Caco-2 (cell line): ENCODE data around the gene RAD23A. TPM values are rescaled to one million over a fixed set of nuclear protein-coding genes. Genes with fewer than 3 reads are reported as not detected.

Source experiments
- BruUV-seq: library from RNA; stranded (reverse); fragments of 400-500 nt; replicated peaks from 2 replicates; lab custom pipeline; 2021; lab: Mats Ljungman, UMichigan
- CTCF ChIA-PET: fragments of 300-600 bp; sonication (Branson Sonifier 250); formaldehyde crosslinking; loops from one replicate; lab custom pipeline; 2022; ENCODE audit warnings: antibody characterized with exemption; lab: Charles Lee
- POLR2A ChIA-PET: fragments of 300-600 bp; sonication (Branson Sonifier 250); formaldehyde crosslinking; loops from one replicate; lab custom pipeline; 2022; ENCODE audit warnings: antibody characterized with exemption; lab: Charles Lee
- DNase-seq, 2 experiments: peaks; one replicate each; pipeline versions ENCODE4 v3.0.0 to v3.0.0-alpha.2; 2020 to 2022
- H3K27me3 ChIP-seq: replicated peaks from 2 replicates; pipeline ENCODE4 v1.6.0; 2011; ENCODE audit warnings: low read length; ENCODE audit not compliant: control insufficient read depth, insufficient read depth
- H3K36me3 ChIP-seq: 2 replicates; pipeline ENCODE4 v1.5.1; 2011; ENCODE audit warnings: low read length; ENCODE audit not compliant: control insufficient read depth, insufficient read depth
- H3K4me1 ChIP-seq: fragments of 250-450 bp; sonication (Bioruptor Pico); 2 replicates; pipeline ENCODE4 v1.5.1; 2020; ENCODE audit warnings: mild to moderate bottlenecking
- H3K4me3 ChIP-seq: 2 replicates; pipeline ENCODE4 v1.5.1; 2011; ENCODE audit warnings: low read depth, mild to moderate bottlenecking, control low read depth, low read length
- H3K9me3 ChIP-seq: fragments of 250-450 bp; sonication (Bioruptor Pico); 2 replicates; pipeline ENCODE4 v1.5.1; 2020; ENCODE audit warnings: mild to moderate bottlenecking, moderate library complexity
- H3K27ac Mint-ChIP-seq: one replicate; pipeline ENCODE4 v1.8.0; 2022; ENCODE audit warnings: mixed read lengths; ENCODE audit not compliant: unreplicated experiment
- H3K27me3 Mint-ChIP-seq: one replicate; pipeline ENCODE4 v1.8.0; 2022; ENCODE audit warnings: mixed read lengths; ENCODE audit not compliant: insufficient read depth, unreplicated experiment
- H3K36me3 Mint-ChIP-seq: one replicate; pipeline ENCODE4 v1.8.0; 2022; ENCODE audit warnings: mild to moderate bottlenecking, mixed read lengths; ENCODE audit not compliant: insufficient read depth, unreplicated experiment
- H3K4me1 Mint-ChIP-seq: one replicate; pipeline ENCODE4 v1.8.0; 2022; ENCODE audit warnings: low read depth, mixed read lengths; ENCODE audit not compliant: unreplicated experiment
- H3K4me3 Mint-ChIP-seq: one replicate; pipeline ENCODE4 v1.8.0; 2022; ENCODE audit warnings: mild to moderate bottlenecking, moderate library complexity, mixed read lengths; ENCODE audit not compliant: unreplicated experiment
- H3K9me3 Mint-ChIP-seq: one replicate; pipeline ENCODE4 v1.8.0; 2022; ENCODE audit warnings: mixed read lengths; ENCODE audit not compliant: unreplicated experiment
- CTCF ChIP-seq, 2 experiments: fragments of 200-600 bp in 1 of 2; IDR thresholded peaks; 1 replicate in 1 of 2; 2 replicates in 1 of 2; pipeline versions ENCODE4 v1.5.1 to v1.8.0; 2011 to 2022; ENCODE audit warnings: antibody characterized with exemption in 1 of 2, control low read depth in 1 of 2, inconsistent platforms in 1 of 2, low read depth in 1 of 2, low read length in 1 of 2, mild to moderate bottlenecking in 1 of 2, moderate library complexity in 1 of 2; ENCODE audit not compliant: insufficient read depth in 1 of 2, severe bottlenecking in 1 of 2, unreplicated experiment in 1 of 2
- intact Hi-C: fragments of 100-400 bp; cut with micrococcal nuclease; formaldehyde crosslinking; loops from one replicate; pipeline ENCODE4 v1.10.0; 2022; ENCODE audit not compliant: unreplicated experiment
- total RNA-seq: library from RNA; stranded (reverse); gene quantifications from 2 replicates; pipeline ENCODE4 v1.2.3, GENCODE V29; 2022

Gene RAD23A
- total RNA-seq, 1 experiment from 2014 or later: 102 TPM

- CTCF ChIA-PET: no interaction called here
- H3K4me1 ChIP-seq: no peaks in the 10 kb centered on the region
- H3K4me3 ChIP-seq: no peak overlapping the region
- H3K27me3 Mint-ChIP-seq: no peaks in the 10 kb centered on the region
- BruUV-seq: no TSS peak
- H3K27ac Mint-ChIP-seq: peak overlapping the region; percentile 74
- H3K4me3 Mint-ChIP-seq: peak overlapping the region; percentile 63
- intact Hi-C loops: no loop called here
- no peak for TF ChIP-seq CTCF (IDR thresholded peaks at IDR 0.05; ENCODE audit: insufficient read depth in 1 of 2, low read depth in 1 of 2, low read length in 1 of 2, severe bottlenecking in 1 of 2, unreplicated experiment in 1 of 2)
- no peaks in the 10 kb centered on the region for H3K27me3 ChIP-seq
- peaks cover 41% of the 10 kb centered on the region for H3K36me3 Mint-ChIP-seq
- H3K36me3 ChIP-seq: no peaks in the 10 kb centered on the region
- POLR2A ChIA-PET: no interaction called here
- no peaks in the 10 kb centered on the region for H3K9me3 ChIP-seq
- H3K9me3 Mint-ChIP-seq: no peaks in the 10 kb centered on the region
- no peaks in the 10 kb centered on the region for H3K4me1 Mint-ChIP-seq
- no peak for DNase-seq
These were observed 27.4 kb upstream of the RAD23A start for GRCh38 chr19:12918253-12918652.

GRCh38 chr19:12921047-12921446 lies 24.6 kb upstream of the RAD23A start:
- Mint-ChIP-seq H3K9me3 (no peaks in the 10 kb centered on the region), H3K4me1 (no peaks in the 10 kb centered on the region), H3K27ac (peak overlapping the region; percentile 74), H3K4me3 (peak overlapping the region; percentile 9), H3K27me3 (no peaks in the 10 kb centered on the region), H3K36me3 (peaks cover 69% of the 10 kb centered on the region)
- no peak overlapping the region for H3K4me3 ChIP-seq
- intact Hi-C loops: no loop called here
- no peak for TF ChIP-seq CTCF (IDR thresholded peaks at IDR 0.05; ENCODE audit: insufficient read depth in 1 of 2, low read depth in 1 of 2, low read length in 1 of 2, severe bottlenecking in 1 of 2, unreplicated experiment in 1 of 2)
- ChIA-PET POLR2A (interaction anchor here (1.6 kb wide), 1 partner anchor 12 kb away, joined by 9 read pairs; the partner anchor contains the start of gene FARSA), CTCF (no interaction called here)
- BruUV-seq: no TSS peak
- no peak for DNase-seq
- no peaks in the 10 kb centered on the region for H3K4me1 ChIP-seq
- H3K9me3 ChIP-seq: no peaks in the 10 kb centered on the region
- H3K27me3 ChIP-seq: no peaks in the 10 kb centered on the region
- H3K36me3 ChIP-seq: no peaks in the 10 kb centered on the region; the same call in 1 of the 2 replicates

GRCh38 chr19:12922959-12923358 lies 22.7 kb upstream of the RAD23A start:
- H3K4me1 Mint-ChIP-seq: no peaks in the 10 kb centered on the region
- no peak for DNase-seq
- H3K4me3 Mint-ChIP-seq: no peak overlapping the region
- peaks cover 1% of the 10 kb centered on the region for H3K36me3 ChIP-seq
- BruUV-seq: no TSS peak
- H3K27ac Mint-ChIP-seq: no peak overlapping the region
- no peaks in the 10 kb centered on the region for H3K27me3 ChIP-seq
- H3K36me3 Mint-ChIP-seq: peaks cover 85% of the 10 kb centered on the region
- CTCF ChIA-PET: no interaction called here
- H3K9me3 Mint-ChIP-seq: no peaks in the 10 kb centered on the region
- no peaks in the 10 kb centered on the region for H3K4me1 ChIP-seq
- no peaks in the 10 kb centered on the region for H3K9me3 ChIP-seq
- no peaks in the 10 kb centered on the region for H3K27me3 Mint-ChIP-seq
- H3K4me3 ChIP-seq: no peak overlapping the region
- intact Hi-C loops: no loop called here
- TF ChIP-seq CTCF (IDR thresholded peaks at IDR 0.05; ENCODE audit: insufficient read depth in 1 of 2, low read depth in 1 of 2, low read length in 1 of 2, severe bottlenecking in 1 of 2, unreplicated experiment in 1 of 2): no peak
- POLR2A ChIA-PET: no interaction called here
